GM12874 (cell line): ENCODE data around the gene FKBP6.

ENCODE experiments used
- CTCF ChIP-seq: IDR thresholded peaks from 2 replicates; pipeline ENCODE4 v1.5.1; 2011; ENCODE audit warnings: low read depth, mild to moderate bottlenecking, control low read depth, low read length, moderate library complexity; ENCODE audit not compliant: insufficient read depth

The FKBP6 gene

GRCh38 chr7:73332447-73332846 lies 4.5 kb downstream of the FKBP6 start:
- TF ChIP-seq CTCF, result no peak

- no peak for TF ChIP-seq CTCF
Measured at GRCh38 chr7:73338321-73338720, 10.4 kb downstream of the FKBP6 start.

- no peak for TF ChIP-seq CTCF
Measured at GRCh38 chr7:73340514-73340913, 12.6 kb downstream of the FKBP6 start.

- no peak for TF ChIP-seq CTCF
Measured at GRCh38 chr7:73341877-73342276, 13.9 kb downstream of the FKBP6 start.

- no peak for TF ChIP-seq CTCF
Measured at GRCh38 chr7:73342645-73343044, 14.7 kb downstream of the FKBP6 start.

- no peak for TF ChIP-seq CTCF
Measured at GRCh38 chr7:73343671-73344380, 15.9 kb downstream of the FKBP6 start.

GRCh38 chr7:73345538-73345937 lies 17.6 kb downstream of the FKBP6 start:
- TF ChIP-seq CTCF, result no peak
